Hepatocyte (in vitro differentiated cells): ENCODE measurements around the gene SFR1. TPM values are rescaled to one million over a fixed set of nuclear protein-coding genes. Genes with fewer than 3 reads are reported as not detected.

Experiments
- DNase-seq: peaks from one replicate; pipeline ENCODE4 v3.0.0-alpha.2; 2016; ENCODE audit warnings: low spot score
- H2AFZ ChIP-seq: fragments of 200-600 bp; sonication (generic); 2 replicates; pipeline ENCODE4 v1.6.0; 2016; ENCODE audit warnings: antibody characterized with exemption, mild to moderate bottlenecking
- H3K27ac ChIP-seq: fragments of 200-600 bp; sonication (generic); 2 replicates; pipeline ENCODE4 v1.5.1; 2016; ENCODE audit warnings: mild to moderate bottlenecking
- H3K27me3 ChIP-seq: fragments of 200-600 bp; sonication (generic); 2 replicates; pipeline ENCODE4 v1.6.1; 2016
- H3K36me3 ChIP-seq: fragments of 200-600 bp; sonication (generic); replicated peaks from 2 replicates; pipeline ENCODE4 v1.5.1; 2016; ENCODE audit warnings: low read depth; ENCODE audit not compliant: insufficient read depth
- H3K4me1 ChIP-seq: fragments of 200-600 bp; sonication (generic); 2 replicates; pipeline ENCODE4 v1.5.1; 2016; ENCODE audit warnings: mild to moderate bottlenecking, moderate library complexity; ENCODE audit not compliant: insufficient read depth
- H3K4me2 ChIP-seq: fragments of 200-600 bp; sonication (generic); 2 replicates; pipeline ENCODE4 v1.6.0; 2016
- H3K4me3 ChIP-seq: fragments of 200-600 bp; sonication (generic); 2 replicates; pipeline ENCODE4 v1.5.1; 2016; ENCODE audit warnings: mild to moderate bottlenecking
- H3K79me2 ChIP-seq: fragments of 200-600 bp; sonication (generic); 2 replicates; pipeline ENCODE4 v1.6.0; 2017; ENCODE audit warnings: mild to moderate bottlenecking
- H3K9me2 ChIP-seq: fragments of 200-600 bp; sonication (generic); replicated peaks from 2 replicates; pipeline ENCODE4 v1.6.0; 2017; ENCODE audit warnings: mild to moderate bottlenecking; ENCODE audit not compliant: insufficient read depth
- H3K9me3 ChIP-seq: fragments of 200-600 bp; sonication (generic); 2 replicates; pipeline ENCODE4 v1.5.1; 2016; ENCODE audit warnings: low read depth, mild to moderate bottlenecking
- H4K20me1 ChIP-seq: fragments of 200-600 bp; sonication (generic); 2 replicates; pipeline ENCODE4 v1.6.0; 2016; ENCODE audit warnings: mild to moderate bottlenecking; ENCODE audit not compliant: insufficient read depth, poor library complexity, severe bottlenecking
- CTCF ChIP-seq: fragments of 200-600 bp; sonication (generic); IDR thresholded peaks from 2 replicates; pipeline ENCODE4 v1.5.1; 2016; ENCODE audit warnings: antibody characterized with exemption, mild to moderate bottlenecking; ENCODE audit not compliant: poor library complexity
- EZH2 ChIP-seq: fragments of 200-600 bp; sonication (generic); IDR thresholded peaks from 2 replicates; pipeline ENCODE4 v1.6.1; 2016; ENCODE audit warnings: antibody characterized with exemption, mild to moderate bottlenecking, borderline replicate concordance
- EZH2phosphoT487 ChIP-seq: fragments of 200-600 bp; sonication (generic); IDR thresholded peaks from one replicate; pipeline ENCODE4 v1.6.1; 2018; ENCODE audit warnings: antibody characterized with exemption, mild to moderate bottlenecking, low read depth, moderate library complexity; ENCODE audit not compliant: unreplicated experiment, severe bottlenecking
- WGBS: methylation state at CpG from one replicate; pipeline ENCODE4 v1.1.6; 2016; ENCODE audit warnings: low lambda C conversion rate; ENCODE audit errors: missing lambda C conversion rate; 5-methylcytosine and 5-hydroxymethylcytosine counted together
- polyA plus RNA-seq: library from polyadenylated mRNA; unstranded; fragments of >200 nt; fragmentation: Nextera tagmentation; extraction: Ambion mirVana; gene quantifications from 2 replicates; pipeline ENCODE4 v1.2.1, GENCODE V29; 2016
- total RNA-seq: library from RNA; depleted of rRNA; stranded (reverse); fragments of >200 nt; gene quantifications from 2 replicates; pipeline ENCODE4 v1.2.3, GENCODE V29; 2014

The SFR1 gene
- total and polyA plus RNA-seq, 2 experiments from 2014 or later: 7.1 TPM

GRCh38 chr10:104088239-104088638 lies 33.7 kb upstream of the SFR1 start:
- Histone ChIP-seq H3K79me2 (no peaks in the 10 kb centered on the region), H3K27me3 (no peaks in the 10 kb centered on the region), H3K36me3 (no peaks in the 10 kb centered on the region), H3K4me1 (peaks cover 14% of the 10 kb centered on the region), H3K9me3 (no peaks in the 10 kb centered on the region), H3K4me3 (no peak overlapping the region), H3K4me2 (no peak overlapping the region), H2AFZ (no peak overlapping the region), H3K9me2 (no peaks in the 10 kb centered on the region), H4K20me1 (no peaks in the 10 kb centered on the region), H3K27ac (no peak overlapping the region)
- WGBS: 93% methylated on average over 5 of the region's 5 CpGs
- DNase-seq: no peak
- no peak for TF ChIP-seq EZH2phosphoT487
- no peak for TF ChIP-seq CTCF
- no peak for TF ChIP-seq EZH2

- no peaks in the 10 kb centered on the region for H3K9me3 ChIP-seq
- DNase-seq: no peak
- no peaks in the 10 kb centered on the region for H3K79me2 ChIP-seq
- H4K20me1 ChIP-seq: no peaks in the 10 kb centered on the region
- H3K27ac ChIP-seq: no peak overlapping the region
- H3K9me2 ChIP-seq: no peaks in the 10 kb centered on the region
- 76% methylated on average over 3 of the region's 3 CpGs for WGBS
- no peaks in the 10 kb centered on the region for H3K36me3 ChIP-seq
- no peak overlapping the region for H2AFZ ChIP-seq
- no peak overlapping the region for H3K4me2 ChIP-seq
- no peaks in the 10 kb centered on the region for H3K27me3 ChIP-seq
- peaks cover 11% of the 10 kb centered on the region for H3K4me1 ChIP-seq
- no peak for TF ChIP-seq CTCF
- no peak for TF ChIP-seq EZH2
- TF ChIP-seq EZH2phosphoT487: no peak
- no peak overlapping the region for H3K4me3 ChIP-seq
These were observed 32.4 kb upstream of the SFR1 start for GRCh38 chr10:104089621-104090020.

- no peaks in the 10 kb centered on the region for H3K9me3 ChIP-seq
- H3K27me3 ChIP-seq: no peaks in the 10 kb centered on the region
- no peak overlapping the region for H3K4me2 ChIP-seq
- no peak for DNase-seq
- no peak overlapping the region for H3K27ac ChIP-seq
- no peaks in the 10 kb centered on the region for H3K79me2 ChIP-seq
- H3K9me2 ChIP-seq: no peaks in the 10 kb centered on the region
- TF ChIP-seq EZH2phosphoT487 (no peak), EZH2 (no peak), CTCF (no peak)
- H4K20me1 ChIP-seq: no peaks in the 10 kb centered on the region
- H3K4me3 ChIP-seq: no peak overlapping the region
- no peaks in the 10 kb centered on the region for H3K36me3 ChIP-seq
- no peak overlapping the region for H2AFZ ChIP-seq
- H3K4me1 ChIP-seq: peaks cover 3% of the 10 kb centered on the region
- 84% methylated on average over 2 of the region's 2 CpGs for WGBS
These were observed 31.4 kb upstream of the SFR1 start for GRCh38 chr10:104090611-104091010.

GRCh38 chr10:104092749-104093148 lies 29.2 kb upstream of the SFR1 start:
- Histone ChIP-seq H3K27ac (no peak overlapping the region), H3K4me2 (no peak overlapping the region), H3K4me3 (no peak overlapping the region)

More at GRCh38 chr10:104092749-104093148, 29.2 kb upstream of the SFR1 start:
- Histone ChIP-seq H3K9me2 (no peaks in the 10 kb centered on the region), H3K36me3 (no peaks in the 10 kb centered on the region), H4K20me1 (no peaks in the 10 kb centered on the region), H2AFZ (no peak overlapping the region), H3K27me3 (no peaks in the 10 kb centered on the region), H3K79me2 (no peaks in the 10 kb centered on the region), H3K9me3 (no peaks in the 10 kb centered on the region), H3K4me1 (no peaks in the 10 kb centered on the region)
- no peak for DNase-seq
- TF ChIP-seq EZH2 (no peak), EZH2phosphoT487 (no peak), CTCF (no peak)
